H7 (cell line): ENCODE results near the gene AP3S2. TPM values are rescaled to one million over a fixed set of nuclear protein-coding genes. Genes with fewer than 3 reads are reported as not detected.
"Not testable (repeated sequence)": the region's sequence is repeated elsewhere in the genome, so short reads cannot be mapped to it uniquely, and the experiment has no call there.

Experiments used
- DNase-seq: peaks from one replicate; pipeline ENCODE4 v3.0.0; 2012
- H3K27me3 ChIP-seq: 2 replicates; pipeline ENCODE4 v1.6.0; 2011; ENCODE audit warnings: mild to moderate bottlenecking, low read length; ENCODE audit not compliant: control insufficient read depth, insufficient read depth
- H3K36me3 ChIP-seq: replicated peaks from 2 replicates; pipeline ENCODE4 v1.5.1; 2011; ENCODE audit warnings: low read length; ENCODE audit not compliant: control insufficient read depth, insufficient read depth
- H3K4me3 ChIP-seq: 2 replicates; pipeline ENCODE4 v1.5.1; 2011; ENCODE audit warnings: low read depth, mild to moderate bottlenecking, control low read depth, low read length, moderate library complexity; ENCODE audit not compliant: insufficient read depth
- total RNA-seq: library from RNA; depleted of rRNA; stranded (reverse); fragments of >200 nt; shearing (Covaris generic); gene quantifications from 2 replicates; pipeline ENCODE4 v1.2.3, GENCODE V29; 2014; rRNA removed

The AP3S2 gene
- 39.6 and 62.8 TPM in 2 replicates for total RNA-seq

DNA sequence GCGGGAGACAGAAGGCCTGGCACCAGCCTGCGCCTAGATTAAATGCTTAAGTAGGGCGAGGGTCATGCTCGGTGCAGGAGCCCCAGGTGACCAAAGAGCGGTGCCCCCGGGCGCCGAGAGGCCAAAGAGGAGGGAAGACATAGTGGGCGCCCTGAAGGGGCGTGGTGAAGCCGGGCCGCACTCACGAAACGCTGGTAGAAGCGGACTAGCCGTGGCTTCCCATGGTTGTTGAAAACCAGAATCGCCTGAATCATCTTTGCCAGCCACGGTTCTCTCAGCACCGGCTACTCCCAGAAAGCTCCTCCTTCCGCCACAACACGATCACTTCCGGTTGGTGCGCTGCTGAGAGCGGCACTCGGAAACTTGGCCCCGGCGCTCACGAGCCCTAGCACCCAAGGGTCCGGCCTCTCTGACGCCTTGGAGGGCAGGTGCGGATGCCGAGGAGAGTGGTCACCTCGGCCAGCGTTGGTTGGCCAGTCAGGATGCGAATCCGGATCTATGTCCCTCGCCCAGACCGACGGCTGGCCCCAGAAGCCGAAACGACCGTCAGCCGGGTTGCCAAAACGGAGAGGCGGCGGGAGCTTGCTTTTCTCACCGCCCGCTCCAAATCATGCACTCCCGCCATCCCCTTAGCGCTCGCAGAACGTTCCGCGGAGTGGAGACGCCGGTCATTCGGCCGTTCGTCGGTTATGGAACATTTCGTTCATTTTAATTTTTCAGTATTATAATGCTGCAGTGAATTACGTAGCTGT lies at the start of gene AP3S2:
AP3S2 (minus strand) TSS at position 299 of the 752 bp plus-strand sequence; CDS start at position 254, 45 bp downstream.
- Histone ChIP-seq H3K27me3 (no peaks in the 10 kb centered on the region), H3K4me3 (peak within 1 kb of the TSS; percentile 92), H3K36me3 (no peaks in the 10 kb centered on the region)
- peak; percentile 89 for DNase-seq

DNA sequence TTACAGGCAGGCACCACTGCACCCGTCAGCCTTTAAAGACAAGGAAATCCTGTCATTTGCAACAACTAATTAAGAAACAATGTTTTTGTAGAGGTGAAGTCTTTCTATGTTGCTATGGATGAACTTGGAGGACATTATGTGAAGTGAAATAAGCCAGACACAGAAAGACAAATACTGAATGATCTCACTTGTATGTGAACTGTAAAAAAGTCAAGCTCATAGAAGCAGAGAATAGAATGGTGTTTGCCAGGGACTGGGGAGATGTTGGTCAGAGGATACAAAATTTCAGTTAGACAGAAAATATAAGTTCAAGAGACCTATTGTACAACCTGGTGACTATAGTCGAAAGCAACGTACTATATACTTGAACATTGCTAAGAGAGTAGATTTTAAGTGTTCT lies 46.1 kb upstream of the AP3S2 start:
- Histone ChIP-seq H3K36me3 (no peaks in the 10 kb centered on the region), H3K27me3 (no peaks in the 10 kb centered on the region), H3K4me3 (no peak overlapping the region)
- DNase-seq, result no peak

DNA sequence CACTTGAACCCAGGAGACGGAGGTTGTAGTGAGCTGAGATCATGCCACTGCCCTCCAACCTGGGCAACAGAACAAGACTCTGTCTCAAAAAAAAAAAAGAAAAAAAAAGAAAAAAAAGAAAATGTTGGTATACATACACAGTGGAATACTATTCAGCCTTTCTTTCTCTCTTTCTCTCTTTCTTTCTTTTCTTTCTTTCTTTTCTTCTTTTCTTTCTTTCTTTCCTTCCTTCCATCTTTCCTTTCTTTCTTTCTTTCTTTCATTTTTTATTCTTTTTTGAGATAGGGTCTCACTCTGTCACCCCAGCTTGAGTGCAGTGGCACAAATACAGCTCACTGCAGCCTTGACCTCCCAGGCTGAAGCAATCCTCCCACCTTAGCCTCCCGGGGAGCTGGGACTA lies 45.6 kb upstream of the AP3S2 start:
- not testable (repeated sequence) for H3K4me3 ChIP-seq, H3K36me3 ChIP-seq, DNase-seq, H3K27me3 ChIP-seq

DNA sequence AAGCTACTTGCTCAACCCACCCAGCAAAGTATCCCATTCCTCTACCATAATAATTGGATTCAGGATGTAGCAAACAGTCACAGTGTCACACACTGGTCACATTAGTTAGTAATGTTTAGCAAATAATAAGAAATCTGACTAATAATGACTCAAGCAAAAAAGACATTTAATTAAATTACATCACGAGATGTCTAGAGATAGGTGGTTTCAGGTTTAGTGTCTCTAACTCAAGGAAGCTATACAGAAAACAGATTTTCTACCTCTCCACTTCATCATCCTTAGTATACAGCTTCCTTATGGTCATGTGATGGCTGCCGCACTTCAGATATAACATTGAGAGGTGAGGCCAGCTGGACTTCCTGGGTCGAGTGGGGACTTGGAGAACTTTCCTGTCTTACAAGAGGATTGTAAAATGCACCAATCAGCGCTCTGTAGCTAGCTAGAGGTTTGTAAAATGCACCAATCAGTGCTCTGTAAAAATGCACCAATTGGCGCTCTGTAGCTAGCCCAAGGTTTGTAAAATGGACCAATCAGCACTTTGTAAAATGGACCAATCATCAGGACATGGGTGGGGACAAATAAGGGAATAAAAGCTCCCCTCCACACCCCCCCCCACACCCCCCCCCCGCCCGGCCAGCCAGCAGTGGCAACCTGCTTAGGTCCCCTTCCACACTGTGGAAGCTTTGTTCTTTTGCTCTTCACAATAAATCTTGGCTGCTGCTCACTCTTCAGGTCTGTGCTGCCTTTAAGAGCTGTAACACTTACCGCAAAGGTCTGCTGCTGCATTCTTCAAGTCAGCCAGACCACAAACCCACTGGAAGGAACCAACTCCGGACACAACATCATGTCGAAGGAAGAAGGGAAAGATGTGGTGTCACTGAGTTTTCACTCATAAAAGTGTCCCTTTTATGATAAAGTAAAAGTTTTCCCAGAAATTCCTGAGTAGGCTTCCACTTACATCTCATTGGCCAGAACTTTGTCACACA lies 43.9 kb upstream of the AP3S2 start:
- no peaks in the 10 kb centered on the region for H3K27me3 ChIP-seq
- DNase-seq, result no peak
- H3K4me3 ChIP-seq, result no peak overlapping the region
- H3K36me3 ChIP-seq, result no peaks in the 10 kb centered on the region

DNA sequence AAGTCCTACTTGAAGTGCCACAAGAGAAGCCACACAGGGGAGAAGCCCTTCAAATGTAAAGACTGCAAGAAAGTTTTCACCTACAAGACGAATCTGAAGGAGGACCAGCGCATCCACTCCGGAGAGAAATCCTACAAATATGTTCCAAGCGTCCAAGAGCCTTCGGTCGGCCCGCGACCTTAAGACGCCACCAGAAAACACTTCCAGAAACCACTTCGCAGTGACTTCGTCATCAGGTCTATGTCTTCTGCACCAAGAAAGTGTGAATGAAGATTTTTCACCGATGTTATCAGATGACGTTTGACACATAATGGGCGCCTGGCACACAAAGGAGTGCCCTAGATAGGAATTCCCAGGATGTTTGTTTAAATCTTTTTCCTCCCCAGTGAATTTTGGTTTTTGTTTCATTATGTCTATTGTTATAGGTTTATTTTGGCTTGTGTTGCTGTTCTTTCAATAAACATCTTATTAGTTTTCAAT lies 43.0 kb upstream of the AP3S2 start:
- H3K36me3 ChIP-seq, result no peaks in the 10 kb centered on the region
- H3K27me3 ChIP-seq, result no peaks in the 10 kb centered on the region
- H3K4me3 ChIP-seq, result no peak overlapping the region
- DNase-seq, result no peak

DNA sequence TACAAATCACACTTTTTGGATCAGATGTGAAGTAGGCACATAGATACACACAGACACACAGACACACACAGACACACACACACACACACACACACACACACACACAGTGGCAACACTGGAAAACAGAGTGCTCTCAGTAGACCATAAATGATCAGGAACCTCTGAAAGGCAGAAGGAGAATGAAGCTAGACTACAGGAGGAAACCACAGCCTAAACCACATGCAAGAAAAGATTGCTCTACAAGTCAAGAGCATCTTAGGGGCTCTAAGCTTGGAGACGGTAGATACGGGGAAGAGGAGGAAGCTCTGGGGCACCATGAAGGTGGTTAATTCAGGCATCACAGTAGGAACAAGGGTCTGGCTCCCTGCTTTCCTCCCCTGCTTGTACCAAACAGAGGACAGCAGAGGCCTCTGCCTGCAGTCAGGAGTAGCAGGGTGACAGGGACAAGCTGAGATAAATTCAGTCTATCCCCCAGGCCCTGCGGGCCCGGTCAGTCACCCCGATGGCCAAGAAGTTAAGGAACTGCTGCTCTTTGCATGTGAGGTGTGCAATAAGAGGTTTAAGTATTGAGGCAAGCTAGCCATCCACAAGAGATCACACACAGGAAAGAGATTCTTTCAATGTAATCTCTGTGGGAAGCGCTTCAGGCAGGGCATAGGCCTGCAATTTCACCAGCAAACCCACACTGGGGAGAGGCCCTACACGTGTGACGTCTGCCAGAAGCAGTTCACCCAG lies 42.4 kb upstream of the AP3S2 start:
- no peak for DNase-seq

DNA sequence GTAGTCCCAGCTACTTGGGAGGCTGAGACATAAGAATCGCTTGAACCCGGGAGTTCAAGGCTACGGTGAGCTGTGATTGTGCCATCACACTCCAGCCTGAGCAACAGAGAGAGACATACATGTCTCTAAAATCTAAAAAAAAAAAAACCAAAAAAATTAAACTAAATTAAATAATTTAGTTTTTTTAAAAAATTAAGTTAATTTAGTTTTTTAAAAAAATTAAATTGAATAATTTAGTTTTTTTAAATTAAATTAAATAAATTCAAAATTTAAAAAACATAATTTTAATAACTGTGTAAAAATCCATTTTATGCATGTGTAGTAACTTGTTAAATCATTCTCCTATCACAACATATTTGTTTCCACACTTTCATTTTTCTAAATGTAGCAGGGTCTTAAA lies 39.1 kb upstream of the AP3S2 start:
- no peaks in the 10 kb centered on the region for H3K36me3 ChIP-seq
- DNase-seq, result no peak
- H3K4me3 ChIP-seq, result no peak overlapping the region
- no peaks in the 10 kb centered on the region for H3K27me3 ChIP-seq

More for the DNA sequence above, 42.4 kb upstream of the AP3S2 start:
- no peaks in the 10 kb centered on the region for H3K36me3 ChIP-seq
- no peaks in the 10 kb centered on the region for H3K27me3 ChIP-seq
- H3K4me3 ChIP-seq, result no peak overlapping the region

DNA sequence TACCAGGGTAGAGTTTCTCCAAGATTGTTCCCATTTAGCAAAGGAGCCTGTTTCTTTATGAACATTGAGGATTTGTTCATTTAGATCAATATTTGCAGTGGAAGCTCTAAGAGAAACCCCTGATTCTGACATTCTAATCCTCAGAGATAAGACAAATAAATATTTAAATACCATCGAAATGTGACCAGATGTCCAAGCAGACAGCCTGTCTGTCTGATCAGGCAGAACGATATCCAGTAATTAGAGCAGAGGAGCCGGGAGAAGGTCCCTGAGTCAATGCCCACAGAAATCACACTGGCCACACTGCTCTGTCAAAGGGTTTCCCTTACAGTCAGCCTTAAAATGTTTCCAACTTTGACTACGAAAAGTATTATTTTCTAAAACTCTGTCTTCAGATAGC lies 34.6 kb upstream of the AP3S2 start:
- no peak overlapping the region for H3K4me3 ChIP-seq
- DNase-seq, result no peak
- H3K27me3 ChIP-seq, result no peaks in the 10 kb centered on the region
- H3K36me3 ChIP-seq, result no peaks in the 10 kb centered on the region

DNA sequence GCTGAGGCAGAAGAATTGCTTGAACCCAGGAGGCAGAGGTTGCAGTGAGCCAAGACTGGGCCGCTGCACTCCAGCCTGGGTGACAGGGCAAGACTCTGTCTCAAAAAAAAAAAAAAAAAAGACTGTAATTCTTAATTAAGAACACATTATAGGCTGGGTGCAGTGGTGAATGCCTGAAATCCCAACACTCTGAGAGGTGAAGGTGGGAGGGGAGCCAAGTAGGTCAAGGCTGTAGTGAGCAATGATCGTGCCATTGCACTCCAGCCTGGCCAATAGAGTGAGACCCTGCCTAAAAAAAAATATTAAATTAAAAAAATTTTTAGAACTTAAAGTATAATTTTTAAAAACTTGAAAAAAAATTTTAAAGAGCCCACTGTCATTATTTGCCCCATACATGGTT lies 32.4 kb upstream of the AP3S2 start:
- no peaks in the 10 kb centered on the region for H3K27me3 ChIP-seq
- no peak overlapping the region for H3K4me3 ChIP-seq
- DNase-seq, result no peak

DNA sequence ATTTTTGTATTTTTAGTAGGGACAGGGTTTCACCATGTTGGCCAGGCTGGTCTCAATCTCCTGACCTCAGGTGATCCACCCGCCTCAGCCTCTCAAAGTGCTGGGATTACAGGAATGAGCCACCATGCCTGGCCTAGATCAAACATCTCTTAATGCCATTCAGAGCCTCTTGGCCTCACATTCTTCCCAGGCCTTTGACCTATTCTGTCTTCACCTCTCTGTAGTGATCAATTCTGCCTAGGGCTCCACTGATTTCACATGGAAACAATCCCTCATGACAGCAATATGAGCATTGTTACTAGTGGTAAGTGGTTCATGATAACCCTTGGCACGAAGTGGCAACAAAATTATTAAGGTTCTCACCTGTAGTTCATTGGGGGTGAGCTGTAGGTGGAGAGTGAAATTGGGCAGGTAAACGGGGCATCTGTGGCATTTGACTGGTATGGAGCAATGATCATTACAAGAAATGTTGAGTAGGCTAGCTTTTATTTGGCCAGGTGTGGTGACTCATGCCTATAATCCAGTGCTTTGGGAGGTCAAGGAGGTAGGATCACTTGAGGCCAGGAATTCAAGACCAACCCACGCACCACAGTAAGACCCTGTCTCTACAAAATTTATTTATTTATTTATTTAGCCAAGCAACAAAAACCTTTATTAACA lies 23.8 kb upstream of the AP3S2 start:
- H3K4me3 ChIP-seq, result no peak overlapping the region
- H3K27me3 ChIP-seq, result peaks cover 7% of the 10 kb centered on the region; the same call in 1 of the 2 replicates
- H3K36me3 ChIP-seq, result no peaks in the 10 kb centered on the region
- no peak for DNase-seq

More for the DNA sequence above, 32.4 kb upstream of the AP3S2 start:
- no peaks in the 10 kb centered on the region for H3K36me3 ChIP-seq

DNA sequence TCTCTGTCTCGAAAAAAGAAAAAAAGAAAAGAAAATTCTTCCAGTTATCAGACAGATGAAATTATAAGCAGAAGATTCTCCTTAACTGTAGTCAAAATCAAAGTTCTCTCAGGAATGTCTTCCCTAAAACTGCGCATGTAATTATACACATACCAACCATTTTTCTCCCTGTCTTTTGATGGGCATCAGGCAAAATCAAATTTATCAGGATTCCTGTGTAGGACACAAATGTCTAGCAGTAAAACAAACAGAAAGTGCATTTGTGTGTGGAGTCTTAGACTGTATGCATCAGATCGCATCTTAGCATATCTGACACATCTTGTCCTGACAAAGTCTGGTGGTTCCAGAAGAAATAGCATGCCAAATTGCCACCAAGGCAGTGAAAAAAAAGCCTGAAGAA lies 22.9 kb upstream of the AP3S2 start:
- Histone ChIP-seq H3K36me3 (no peaks in the 10 kb centered on the region), H3K27me3 (peaks cover 7% of the 10 kb centered on the region; the same call in 1 of the 2 replicates), H3K4me3 (no peak overlapping the region)
- no peak for DNase-seq

DNA sequence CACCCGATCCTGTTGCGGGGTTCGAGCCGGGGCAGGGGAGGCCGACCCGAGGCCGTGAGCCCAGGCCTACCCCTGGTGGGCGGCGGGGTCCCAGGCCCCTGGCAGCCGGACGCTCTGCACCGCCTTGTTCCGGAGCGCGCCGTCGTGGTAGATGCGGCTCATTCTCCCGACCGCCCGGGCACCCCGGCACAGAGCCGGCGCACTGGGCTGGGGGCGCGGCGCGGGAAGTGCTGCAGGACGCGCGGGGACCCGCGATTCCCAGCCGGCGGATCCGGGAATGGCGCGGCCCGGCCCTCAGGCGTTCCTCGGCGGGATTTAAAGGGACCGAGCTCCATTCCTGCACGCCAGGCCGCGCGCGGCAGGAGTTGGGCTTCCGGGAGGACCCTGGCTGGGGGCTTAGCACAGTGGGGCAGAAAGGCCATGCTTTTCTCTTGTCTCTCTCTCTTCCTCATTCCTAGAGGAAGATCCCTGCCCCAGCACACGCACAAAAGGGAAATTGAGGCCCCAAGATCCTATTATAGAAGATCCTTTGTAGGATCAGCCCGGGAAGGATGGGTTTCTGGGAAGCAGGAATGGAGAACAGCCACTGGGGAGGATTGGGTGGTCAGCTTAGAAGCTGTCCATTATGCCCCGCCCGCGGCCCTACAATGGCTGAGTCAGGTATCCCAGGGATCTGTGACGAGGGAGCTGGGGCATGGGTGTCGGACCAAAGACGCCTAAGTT lies 19.0 kb upstream of the AP3S2 start, which contains the start of gene ARPIN:
ARPIN (minus strand) TSS at position 279 of the 723 bp plus-strand sequence; CDS start at position 162, 117 bp downstream.
- H3K36me3 ChIP-seq, result no peaks in the 10 kb centered on the region
- H3K27me3 ChIP-seq, result peaks cover 9% of the 10 kb centered on the region; the same call in 1 of the 2 replicates
- DNase-seq, result peak; percentile 88
- peak within 1 kb of the TSS; percentile 55 for H3K4me3 ChIP-seq

DNA sequence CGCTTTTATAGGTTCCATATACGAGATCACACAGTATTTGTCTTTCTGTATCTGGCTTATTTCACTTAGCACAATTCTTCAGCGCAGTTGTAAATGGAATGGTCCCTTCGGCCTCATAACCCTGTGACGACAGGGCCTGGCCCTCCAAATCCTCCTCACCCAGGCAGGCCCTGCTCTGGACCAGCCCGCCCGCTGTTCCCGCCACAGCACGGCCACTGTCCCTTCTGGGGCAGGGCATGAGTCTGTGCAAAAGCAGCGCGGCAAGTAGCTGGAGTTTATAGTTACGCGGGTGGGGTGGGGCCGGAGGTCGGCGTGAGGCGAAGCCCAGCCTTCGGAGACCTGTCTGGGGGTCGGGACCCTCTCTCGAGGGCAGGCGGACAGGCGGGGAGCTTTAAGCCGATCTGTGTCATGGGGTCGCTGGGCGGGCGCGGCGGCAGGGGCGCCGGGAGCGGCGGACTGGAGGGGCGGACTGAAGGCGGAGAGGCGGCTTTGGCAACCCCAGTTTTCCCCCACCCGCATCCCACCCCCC lies 18.4 kb upstream of the AP3S2 start:
- peaks cover 9% of the 10 kb centered on the region; the same call in 1 of the 2 replicates for H3K27me3 ChIP-seq
- DNase-seq, result no peak
- peak overlapping the region; percentile 55 for H3K4me3 ChIP-seq
- H3K36me3 ChIP-seq, result no peaks in the 10 kb centered on the region
